ENCODE results near the gene AVL9.
"Not testable (repeated sequence)": the region's sequence is repeated elsewhere in the genome, so short reads cannot be mapped to it uniquely, and the experiment has no call there.

AVL9 gene

GRCh38 chr7:32495298-32496051 lies at the start of gene AVL9:
TSS of gene AVL9 (plus strand) at chr7:32495489. CDS start at chr7:32495710, 221 bp downstream.
- DNase-seq: peak; percentile 100

- DNase-seq: no peak
Observed at GRCh38 chr7:32447218-32447617, 48.1 kb upstream of the AVL9 start.

- DNase-seq: no peak
Observed at GRCh38 chr7:32453341-32454011, 41.8 kb upstream of the AVL9 start.

- no peak for DNase-seq
Observed at GRCh38 chr7:32458025-32458424, 37.3 kb upstream of the AVL9 start.

- DNase-seq: no peak
Observed at GRCh38 chr7:32459788-32460187, 35.5 kb upstream of the AVL9 start.

GRCh38 chr7:32461484-32461883 lies 33.8 kb upstream of the AVL9 start:
- no peak for DNase-seq

GRCh38 chr7:32462451-32462850 lies 32.8 kb upstream of the AVL9 start:
- no peak for DNase-seq

GRCh38 chr7:32462977-32463376 lies 32.3 kb upstream of the AVL9 start:
- DNase-seq: no peak

GRCh38 chr7:32464641-32465416 lies 30.5 kb upstream of the AVL9 start:
- DNase-seq: not testable (repeated sequence)

- DNase-seq: not testable (repeated sequence)
Observed at GRCh38 chr7:32470004-32470403, 25.3 kb upstream of the AVL9 start.

- no peak for DNase-seq
Observed at GRCh38 chr7:32470871-32471270, 24.4 kb upstream of the AVL9 start.

- no peak for DNase-seq
Observed at GRCh38 chr7:32472015-32472414, 23.3 kb upstream of the AVL9 start.

- DNase-seq: no peak
Observed at GRCh38 chr7:32474008-32474407, 21.3 kb upstream of the AVL9 start.

GRCh38 chr7:32476816-32477648 lies 18.3 kb upstream of the AVL9 start:
- DNase-seq: no peak

- DNase-seq: no peak
Observed at GRCh38 chr7:32477649-32477980, 17.7 kb upstream of the AVL9 start.

- no peak for DNase-seq
Observed at GRCh38 chr7:32479574-32480200, 15.6 kb upstream of the AVL9 start.

GRCh38 chr7:32481176-32481575 lies 14.1 kb upstream of the AVL9 start:
- DNase-seq: no peak

GRCh38 chr7:32481921-32482320 lies 13.4 kb upstream of the AVL9 start:
- no peak for DNase-seq

GRCh38 chr7:32489788-32490126 lies 5.5 kb upstream of the AVL9 start:
- DNase-seq: no peak

- DNase-seq: peak; percentile 90
Observed at GRCh38 chr7:32490127-32490796, 5.0 kb upstream of the AVL9 start, which contains the start of gene LSM5. TSS of gene LSM5 (minus strand) at chr7:32490380. CDS start at chr7:32490365, 15 bp downstream.

GRCh38 chr7:32494946-32495297 lies 367 bp upstream of the AVL9 start:
- no peak for DNase-seq

Measured in activated naive CD4-positive, alpha-beta T cell treated with anti-CD3 and anti-CD28 coated beads, Interleukin-2, amount 50 U/mL, for 16 hours (primary cell).